Ascending aorta (tissue), 2 donors: ENCODE measurements around the gene PGLYRP4. TPM values are rescaled to one million over a fixed set of nuclear protein-coding genes. Genes with fewer than 3 reads are reported as not detected.

Experiments
- DNase-seq, 2 donors: peaks; one replicate each; pipeline ENCODE4 v3.0.0-alpha.2; 2019; ENCODE audit warnings: low spot score in 2 of 2
- H3K27ac ChIP-seq, 2 donors: fragments of 200-600 bp; sonication (generic); one replicate each; pipeline ENCODE4 v1.5.1; 2016 to 2017; ENCODE audit warnings: mild to moderate bottlenecking in 1 of 2
- H3K27me3 ChIP-seq: fragments of 200-600 bp; sonication (generic); one replicate; pipeline ENCODE4 v1.5.1; 2017
- H3K36me3 ChIP-seq, 2 donors: fragments of 200-600 bp; sonication (generic); one replicate each; pipeline ENCODE4 v1.5.1; 2016
- H3K4me1 ChIP-seq, 2 donors: fragments of 200-600 bp; sonication (generic); one replicate each; pipeline ENCODE4 v1.5.1; 2016 to 2017; ENCODE audit warnings: mild to moderate bottlenecking in 1 of 2
- H3K4me3 ChIP-seq, 2 donors: fragments of 200-600 bp; sonication (generic); one replicate each; pipeline ENCODE4 v1.5.1; 2016 to 2017; ENCODE audit warnings: mild to moderate bottlenecking in 1 of 2
- H3K9me3 ChIP-seq, 2 donors: fragments of 200-600 bp; sonication (generic); one replicate each; pipeline ENCODE4 v1.5.1; 2016
- intact Hi-C: fragments of 100-400 bp; cut with DNase I; formaldehyde crosslinking; loops from one replicate; pipeline ENCODE4 v1.15.1; 2023
- total RNA-seq: library from RNA; depleted of rRNA; stranded (reverse); fragments of >200 nt; gene quantifications from one replicate; pipeline ENCODE4 v1.1.0, GENCODE V29; 2016
- TF ChIP-seq, protein P1 (sequence below), 3 experiments: fragments of 200-600 bp in 2 of 3; fragments of 450-650 bp in 1 of 3; sonication (generic) in 2 of 3; IDR thresholded peaks; one replicate each; pipeline ENCODE4 v1.5.1; 2016 to 2019; ENCODE audit warnings: antibody characterized with exemption in 3 of 3, mild to moderate bottlenecking in 1 of 3, moderate library complexity in 1 of 3

Gene PGLYRP4
- total RNA-seq, 1 donor from 2014 or later = not detected

DNA sequence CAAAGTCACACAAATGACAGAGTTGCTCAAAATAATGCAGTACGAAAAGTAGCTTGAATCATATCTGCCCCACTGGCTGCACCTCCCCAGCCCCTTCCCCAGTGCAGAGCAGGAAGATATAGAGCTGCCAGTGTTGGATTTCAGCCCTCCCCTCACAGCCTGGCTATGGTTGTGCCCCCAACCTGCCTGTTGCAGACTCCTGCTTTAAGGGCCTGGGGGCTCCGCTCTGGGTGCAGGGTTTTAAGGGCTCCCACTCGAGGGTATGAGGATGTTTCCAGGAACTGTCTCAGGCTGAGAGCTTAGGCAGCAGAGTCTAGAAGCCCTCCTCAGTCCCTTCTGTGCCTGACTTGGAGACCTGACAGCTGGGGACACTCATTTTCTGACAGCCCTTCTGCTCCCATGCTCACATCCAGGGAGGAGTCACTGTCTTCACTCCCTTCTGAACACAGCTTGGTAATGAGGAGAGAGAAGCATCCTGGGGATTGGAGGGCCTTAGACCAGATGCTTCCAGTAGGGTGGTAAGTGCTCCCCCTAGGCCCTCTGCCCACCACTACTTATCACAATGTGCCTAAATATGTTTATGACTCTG is 13.6 kb upstream of the PGLYRP4 start:
- H3K4me1 ChIP-seq = no peaks in the 10 kb centered on the region
- H3K27me3 ChIP-seq = no peaks in the 10 kb centered on the region
- peak in 1 of 2 donors; percentile 22 for DNase-seq
- H3K36me3 ChIP-seq = no peaks in the 10 kb centered on the region
- no peak overlapping the region for H3K4me3 ChIP-seq
- H3K27ac ChIP-seq = no peak overlapping the region
- no peaks in the 10 kb centered on the region for H3K9me3 ChIP-seq
- TF ChIP-seq, protein P1, sequence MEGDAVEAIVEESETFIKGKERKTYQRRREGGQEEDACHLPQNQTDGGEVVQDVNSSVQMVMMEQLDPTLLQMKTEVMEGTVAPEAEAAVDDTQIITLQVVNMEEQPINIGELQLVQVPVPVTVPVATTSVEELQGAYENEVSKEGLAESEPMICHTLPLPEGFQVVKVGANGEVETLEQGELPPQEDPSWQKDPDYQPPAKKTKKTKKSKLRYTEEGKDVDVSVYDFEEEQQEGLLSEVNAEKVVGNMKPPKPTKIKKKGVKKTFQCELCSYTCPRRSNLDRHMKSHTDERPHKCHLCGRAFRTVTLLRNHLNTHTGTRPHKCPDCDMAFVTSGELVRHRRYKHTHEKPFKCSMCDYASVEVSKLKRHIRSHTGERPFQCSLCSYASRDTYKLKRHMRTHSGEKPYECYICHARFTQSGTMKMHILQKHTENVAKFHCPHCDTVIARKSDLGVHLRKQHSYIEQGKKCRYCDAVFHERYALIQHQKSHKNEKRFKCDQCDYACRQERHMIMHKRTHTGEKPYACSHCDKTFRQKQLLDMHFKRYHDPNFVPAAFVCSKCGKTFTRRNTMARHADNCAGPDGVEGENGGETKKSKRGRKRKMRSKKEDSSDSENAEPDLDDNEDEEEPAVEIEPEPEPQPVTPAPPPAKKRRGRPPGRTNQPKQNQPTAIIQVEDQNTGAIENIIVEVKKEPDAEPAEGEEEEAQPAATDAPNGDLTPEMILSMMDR (IDR thresholded peaks at IDR 0.05) = no peak
- intact Hi-C loops = no loop called here

DNA sequence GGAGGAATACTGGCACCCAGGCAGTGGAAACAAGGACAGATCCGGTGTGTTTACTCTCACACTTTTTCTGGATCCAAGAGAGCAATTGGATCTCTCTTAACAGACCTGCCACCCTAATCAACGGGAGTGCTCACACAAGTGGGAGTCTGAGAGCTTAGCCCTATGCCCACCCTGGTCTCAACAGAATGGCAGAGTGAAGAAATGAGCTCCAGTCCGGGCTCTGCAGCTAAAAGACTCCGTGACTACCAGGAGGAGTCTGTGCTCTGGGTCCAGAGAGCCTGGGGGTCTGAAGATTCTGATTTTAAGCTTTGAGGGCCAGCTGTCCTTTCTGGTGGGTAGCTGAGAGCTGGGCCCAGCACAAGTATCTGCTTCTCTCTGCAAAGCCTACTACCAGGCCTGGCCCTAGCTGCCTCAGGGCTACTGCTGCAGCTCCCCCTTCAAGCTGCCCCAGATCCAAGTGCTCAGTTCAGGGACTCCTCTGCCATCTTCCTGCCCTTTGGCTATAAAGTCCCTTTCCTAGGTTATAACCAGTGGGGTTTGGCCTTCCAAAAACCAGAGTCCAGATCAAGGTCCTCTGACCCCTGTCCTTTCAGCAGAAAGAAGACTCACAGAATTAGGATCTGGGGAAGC is 13.0 kb upstream of the PGLYRP4 start:
- TF ChIP-seq, protein P1 (IDR thresholded peaks at IDR 0.05) = no peak
- no peaks in the 10 kb centered on the region for H3K36me3 ChIP-seq
- no peaks in the 10 kb centered on the region for H3K27me3 ChIP-seq
- DNase-seq = peak in 1 of 2 donors; percentile 46
- H3K9me3 ChIP-seq = no peaks in the 10 kb centered on the region
- no peaks in the 10 kb centered on the region for H3K4me1 ChIP-seq
- intact Hi-C loops = no loop called here
- no peak overlapping the region for H3K27ac ChIP-seq
- no peak overlapping the region for H3K4me3 ChIP-seq

DNA sequence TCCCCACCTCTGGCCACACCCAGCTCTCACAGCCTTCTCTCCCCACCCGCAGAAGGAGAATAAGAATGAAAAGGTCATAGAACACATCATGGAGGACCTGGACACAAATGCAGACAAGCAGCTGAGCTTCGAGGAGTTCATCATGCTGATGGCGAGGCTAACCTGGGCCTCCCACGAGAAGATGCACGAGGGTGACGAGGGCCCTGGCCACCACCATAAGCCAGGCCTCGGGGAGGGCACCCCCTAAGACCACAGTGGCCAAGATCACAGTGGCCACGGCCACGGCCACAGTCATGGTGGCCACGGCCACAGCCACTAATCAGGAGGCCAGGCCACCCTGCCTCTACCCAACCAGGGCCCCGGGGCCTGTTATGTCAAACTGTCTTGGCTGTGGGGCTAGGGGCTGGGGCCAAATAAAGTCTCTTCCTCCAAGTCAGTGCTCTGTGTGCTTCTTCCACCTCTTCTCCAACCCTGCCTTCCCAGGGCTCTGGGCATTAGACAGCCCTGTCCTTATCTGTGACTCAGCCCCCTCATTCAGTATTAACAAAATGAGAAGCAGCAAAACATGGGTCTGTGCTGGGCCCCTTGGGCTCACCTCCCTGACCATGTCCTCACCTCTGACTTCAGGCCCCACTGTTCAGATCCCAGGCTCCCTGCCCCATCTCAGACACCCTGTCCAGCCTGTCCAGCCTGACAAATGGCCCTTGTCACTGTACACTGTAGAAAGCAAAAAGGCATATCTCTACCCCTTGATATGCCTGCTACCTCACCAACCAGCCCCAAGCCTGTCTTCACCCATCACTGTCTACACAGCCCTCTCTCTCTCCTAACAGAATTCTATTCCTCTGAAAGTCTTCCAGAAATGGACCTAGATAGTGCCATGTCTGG is 12.2 kb upstream of the PGLYRP4 start:
- H3K4me1 ChIP-seq = no peaks in the 10 kb centered on the region
- intact Hi-C loops = no loop called here
- H3K9me3 ChIP-seq = no peaks in the 10 kb centered on the region
- no peak overlapping the region for H3K27ac ChIP-seq
- H3K27me3 ChIP-seq = no peaks in the 10 kb centered on the region
- no peak for DNase-seq
- H3K4me3 ChIP-seq = no peak overlapping the region
- no peaks in the 10 kb centered on the region for H3K36me3 ChIP-seq
- TF ChIP-seq, protein P1 (IDR thresholded peaks at IDR 0.05) = no peak

DNA sequence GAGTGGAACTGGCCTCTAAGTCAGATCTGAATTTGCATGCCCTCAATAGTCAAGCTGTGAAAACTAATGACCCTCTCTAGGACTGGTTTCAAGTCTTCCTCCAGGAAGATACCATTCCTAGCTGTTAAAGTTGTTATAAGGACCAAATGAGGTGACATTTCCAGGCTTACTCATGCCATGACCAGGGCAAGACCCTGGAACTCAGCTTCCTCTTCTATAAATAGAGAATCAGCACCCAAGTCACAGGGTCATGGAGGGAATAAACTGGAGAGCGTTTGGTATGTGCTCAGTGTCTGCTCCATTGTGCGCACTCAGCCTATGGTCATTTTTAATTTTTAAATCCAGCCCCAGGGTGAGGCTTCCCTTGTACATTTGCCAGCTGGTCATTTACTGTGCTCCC is 11.5 kb upstream of the PGLYRP4 start:
- Histone ChIP-seq H3K4me3 (no peak overlapping the region), H3K27ac (no peak overlapping the region), H3K4me1 (no peaks in the 10 kb centered on the region), H3K27me3 (no peaks in the 10 kb centered on the region), H3K36me3 (no peaks in the 10 kb centered on the region), H3K9me3 (no peaks in the 10 kb centered on the region)
- no peak for DNase-seq
- TF ChIP-seq, protein P1 (IDR thresholded peaks at IDR 0.05) = no peak
- intact Hi-C loops = no loop called here

DNA sequence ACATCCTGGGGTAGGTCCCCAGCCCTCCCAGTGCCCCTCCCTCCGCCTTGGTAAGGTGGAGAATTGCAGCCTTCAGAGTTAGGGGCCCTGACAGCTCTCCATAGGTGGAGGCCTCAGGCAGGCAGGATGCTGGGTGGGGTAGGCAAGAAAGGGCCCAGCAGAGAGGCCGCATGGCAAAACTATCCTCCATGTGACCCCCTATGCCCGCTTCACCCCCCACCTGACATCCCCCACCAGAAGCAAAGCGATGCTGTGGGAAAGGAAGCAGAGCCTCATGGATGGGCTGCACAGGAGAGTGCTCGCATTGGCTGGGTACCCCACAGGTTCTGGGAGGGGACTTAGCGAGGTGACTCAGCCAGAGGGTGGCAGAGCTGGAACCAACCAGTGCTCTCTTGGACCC is 10.6 kb upstream of the PGLYRP4 start:
- Histone ChIP-seq H3K9me3 (no peaks in the 10 kb centered on the region), H3K27ac (no peak overlapping the region), H3K27me3 (no peaks in the 10 kb centered on the region), H3K36me3 (no peaks in the 10 kb centered on the region), H3K4me1 (no peaks in the 10 kb centered on the region), H3K4me3 (no peak overlapping the region)
- intact Hi-C loops = loop anchor here (5.0 to 10.0 kb wide), 2 partner anchors 256 to 308 kb away; partner anchors contain the start of genes S100A14 and S100A16
- no peak for DNase-seq
- TF ChIP-seq, protein P1 (IDR thresholded peaks at IDR 0.05) = no peak
